ENCODE measurements around the gene CDK3. TPM values are rescaled to one million over a fixed set of nuclear protein-coding genes. Genes with fewer than 3 reads are reported as not detected.

The CDK3 gene
- total RNA-seq, 1 experiment from 2014 or later = 7.1 TPM

DNA sequence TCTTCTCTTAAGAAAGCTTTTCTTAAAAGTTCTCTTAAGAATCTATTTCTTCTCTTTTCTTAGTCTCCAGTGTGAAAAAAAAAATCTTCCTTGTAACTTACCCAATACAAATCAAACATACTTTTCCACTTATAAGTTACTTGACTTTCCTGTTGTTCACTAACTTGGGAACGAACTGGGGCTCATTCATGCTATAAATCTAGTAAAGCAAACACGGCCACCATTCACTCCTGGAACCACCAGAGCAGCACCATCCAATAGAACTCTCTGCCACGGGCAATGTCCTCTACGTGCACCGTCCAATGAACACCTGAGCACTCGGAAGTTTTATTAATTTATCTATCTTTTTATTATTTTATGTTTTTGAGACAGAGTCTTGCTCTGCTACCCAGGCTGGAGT lies 50.9 kb downstream of the CDK3 start:
- H3K36me3 ChIP-seq (ENCODE audit: control insufficient read depth in 1 of 2, insufficient read depth in 2 of 2, low read length in 2 of 2) = peaks cover 53 to 62% of the 10 kb centered on the region in 2 experiments
- no peak overlapping the region for H3K27ac ChIP-seq (ENCODE audit: low read depth, low read length)
- intact Hi-C loops (cut with micrococcal nuclease) = no loop called here
- CTCF ChIA-PET = no interaction called here
- no peaks in the 10 kb centered on the region for H3K27me3 ChIP-seq (ENCODE audit: insufficient read depth, low read length)
- peaks cover 40% of the 10 kb centered on the region in 2 experiments for H3K4me1 ChIP-seq (ENCODE audit: control insufficient read depth in 1 of 2, insufficient read depth in 2 of 2, low read length in 2 of 2)
- DNase-seq (ENCODE audit: low read depth, low spot score) (no peak), ATAC-seq (no peak)
- peak overlapping the region; percentile 2; the same call in 1 of the 2 replicates for H3K9ac ChIP-seq (ENCODE audit: low read length)
- peak overlapping the region; percentile 9; the same call in 1 of the 2 replicates for H3K4me2 ChIP-seq (ENCODE audit: low read length)
- H4K20me1 ChIP-seq (ENCODE audit: insufficient read depth) = no peaks in the 10 kb centered on the region
- H3K9me3 ChIP-seq (ENCODE audit: control insufficient read depth in 1 of 2, insufficient read depth in 1 of 2, low read depth in 1 of 2, low read length in 2 of 2) = no peaks in the 10 kb centered on the region
- H2AFZ ChIP-seq (ENCODE audit: low read depth, low read length, poor library complexity, severe bottlenecking) = no peak overlapping the region
- no peak overlapping the region for H3K4me3 ChIP-seq (replicated peaks in 1 of 2; ENCODE audit: low read depth in 1 of 2, low read length in 2 of 2)
- POLR2A ChIA-PET = no interaction called here
- no TSS peak for BruUV-seq (replicated peaks)
- H3K9me2 ChIP-seq (ENCODE audit: insufficient read depth) = no peaks in the 10 kb centered on the region
- H3K79me2 ChIP-seq (ENCODE audit: insufficient read depth, low read length) = peaks cover 38% of the 10 kb centered on the region
- TF ChIP-seq SRF (IDR thresholded peaks at IDR 0.05; ENCODE audit: low read depth) = no peak
- no peak for TF ChIP-seq FOSL1 (IDR thresholded peaks at IDR 0.05; ENCODE audit: low read depth)
- TF ChIP-seq CBX3 (IDR thresholded peaks at IDR 0.05; ENCODE audit: low read depth) = no peak
- TF ChIP-seq, protein P1, sequence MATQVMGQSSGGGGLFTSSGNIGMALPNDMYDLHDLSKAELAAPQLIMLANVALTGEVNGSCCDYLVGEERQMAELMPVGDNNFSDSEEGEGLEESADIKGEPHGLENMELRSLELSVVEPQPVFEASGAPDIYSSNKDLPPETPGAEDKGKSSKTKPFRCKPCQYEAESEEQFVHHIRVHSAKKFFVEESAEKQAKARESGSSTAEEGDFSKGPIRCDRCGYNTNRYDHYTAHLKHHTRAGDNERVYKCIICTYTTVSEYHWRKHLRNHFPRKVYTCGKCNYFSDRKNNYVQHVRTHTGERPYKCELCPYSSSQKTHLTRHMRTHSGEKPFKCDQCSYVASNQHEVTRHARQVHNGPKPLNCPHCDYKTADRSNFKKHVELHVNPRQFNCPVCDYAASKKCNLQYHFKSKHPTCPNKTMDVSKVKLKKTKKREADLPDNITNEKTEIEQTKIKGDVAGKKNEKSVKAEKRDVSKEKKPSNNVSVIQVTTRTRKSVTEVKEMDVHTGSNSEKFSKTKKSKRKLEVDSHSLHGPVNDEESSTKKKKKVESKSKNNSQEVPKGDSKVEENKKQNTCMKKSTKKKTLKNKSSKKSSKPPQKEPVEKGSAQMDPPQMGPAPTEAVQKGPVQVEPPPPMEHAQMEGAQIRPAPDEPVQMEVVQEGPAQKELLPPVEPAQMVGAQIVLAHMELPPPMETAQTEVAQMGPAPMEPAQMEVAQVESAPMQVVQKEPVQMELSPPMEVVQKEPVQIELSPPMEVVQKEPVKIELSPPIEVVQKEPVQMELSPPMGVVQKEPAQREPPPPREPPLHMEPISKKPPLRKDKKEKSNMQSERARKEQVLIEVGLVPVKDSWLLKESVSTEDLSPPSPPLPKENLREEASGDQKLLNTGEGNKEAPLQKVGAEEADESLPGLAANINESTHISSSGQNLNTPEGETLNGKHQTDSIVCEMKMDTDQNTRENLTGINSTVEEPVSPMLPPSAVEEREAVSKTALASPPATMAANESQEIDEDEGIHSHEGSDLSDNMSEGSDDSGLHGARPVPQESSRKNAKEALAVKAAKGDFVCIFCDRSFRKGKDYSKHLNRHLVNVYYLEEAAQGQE (IDR thresholded peaks at IDR 0.05; ENCODE audit: low read depth) = no peak
- TF ChIP-seq, protein P2, sequence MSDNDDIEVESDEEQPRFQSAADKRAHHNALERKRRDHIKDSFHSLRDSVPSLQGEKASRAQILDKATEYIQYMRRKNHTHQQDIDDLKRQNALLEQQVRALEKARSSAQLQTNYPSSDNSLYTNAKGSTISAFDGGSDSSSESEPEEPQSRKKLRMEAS (IDR thresholded peaks at IDR 0.05) = no peak
- TF ChIP-seq TCF7L2 (IDR thresholded peaks at IDR 0.05; ENCODE audit: borderline replicate concordance, extremely low read depth, insufficient read depth, insufficient read length) = no peak
- no peak for TF ChIP-seq POLR2AphosphoS5 (IDR thresholded peaks at IDR 0.05; ENCODE audit: low read depth, low read length)
- no peak for TF ChIP-seq SIN3A (IDR thresholded peaks at IDR 0.05; ENCODE audit: low read depth)
- TF ChIP-seq EZH2 (IDR thresholded peaks at IDR 0.05) = no peak
- TF ChIP-seq, protein P3, sequence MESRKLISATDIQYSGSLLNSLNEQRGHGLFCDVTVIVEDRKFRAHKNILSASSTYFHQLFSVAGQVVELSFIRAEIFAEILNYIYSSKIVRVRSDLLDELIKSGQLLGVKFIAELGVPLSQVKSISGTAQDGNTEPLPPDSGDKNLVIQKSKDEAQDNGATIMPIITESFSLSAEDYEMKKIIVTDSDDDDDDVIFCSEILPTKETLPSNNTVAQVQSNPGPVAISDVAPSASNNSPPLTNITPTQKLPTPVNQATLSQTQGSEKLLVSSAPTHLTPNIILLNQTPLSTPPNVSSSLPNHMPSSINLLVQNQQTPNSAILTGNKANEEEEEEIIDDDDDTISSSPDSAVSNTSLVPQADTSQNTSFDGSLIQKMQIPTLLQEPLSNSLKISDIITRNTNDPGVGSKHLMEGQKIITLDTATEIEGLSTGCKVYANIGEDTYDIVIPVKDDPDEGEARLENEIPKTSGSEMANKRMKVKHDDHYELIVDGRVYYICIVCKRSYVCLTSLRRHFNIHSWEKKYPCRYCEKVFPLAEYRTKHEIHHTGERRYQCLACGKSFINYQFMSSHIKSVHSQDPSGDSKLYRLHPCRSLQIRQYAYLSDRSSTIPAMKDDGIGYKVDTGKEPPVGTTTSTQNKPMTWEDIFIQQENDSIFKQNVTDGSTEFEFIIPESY (IDR thresholded peaks at IDR 0.05; ENCODE audit: extremely low read depth, insufficient replicate concordance, low read length) = no peak
- no peak for TF ChIP-seq RAD21 (IDR thresholded peaks at IDR 0.05; ENCODE audit: low read depth)
- RAD21 ChIA-PET (ENCODE audit: low non-redundant PET in 1 of 2, low total read pairs in 2 of 2, uncharacterized antibody in 2 of 2, unreplicated experiment in 2 of 2) = no interaction called here
